HG03565 (cell line): ENCODE measurements around the gene GBF1.

Source experiments
- ATAC-seq: cut with Tn5 transposase; IDR thresholded peaks from one replicate; pipeline ENCODE4 v1.9.1; 2021; ENCODE audit warnings: mild to moderate bottlenecking, moderate library complexity; ENCODE audit not compliant: unreplicated experiment

GBF1 gene

GRCh38 chr10:102402512-102402896 lies 157.2 kb downstream of the GBF1 start:
- ATAC-seq: no peak

GRCh38 chr10:102403115-102403514 lies 157.8 kb downstream of the GBF1 start:
- no peak for ATAC-seq

- no peak for ATAC-seq
These were observed 159.2 kb downstream of the GBF1 start for GRCh38 chr10:102404361-102405107.

GRCh38 chr10:102405108-102405571 lies 159.8 kb downstream of the GBF1 start:
- ATAC-seq: no peak

- ATAC-seq: no peak
These were observed 160.3 kb downstream of the GBF1 start for GRCh38 chr10:102405632-102406031.

GRCh38 chr10:102406815-102407214 lies 161.5 kb downstream of the GBF1 start:
- ATAC-seq: no peak

GRCh38 chr10:102407425-102408130 lies 162.2 kb downstream of the GBF1 start:
- ATAC-seq: no peak

- ATAC-seq: no peak
These were observed 162.9 kb downstream of the GBF1 start for GRCh38 chr10:102408131-102408727.

- ATAC-seq: no peak
These were observed 163.6 kb downstream of the GBF1 start for GRCh38 chr10:102408728-102409603.

- no peak for ATAC-seq
These were observed 164.5 kb downstream of the GBF1 start for GRCh38 chr10:102409604-102410428.

- no peak for ATAC-seq
These were observed 165.2 kb downstream of the GBF1 start for GRCh38 chr10:102410429-102411073.

- no peak for ATAC-seq
These were observed 166.3 kb downstream of the GBF1 start for GRCh38 chr10:102411341-102412255.

GRCh38 chr10:102412293-102412692 lies 167.0 kb downstream of the GBF1 start:
- no peak for ATAC-seq

GRCh38 chr10:102413053-102413705 lies 167.8 kb downstream of the GBF1 start:
- ATAC-seq: no peak

GRCh38 chr10:102413806-102414561 lies 168.7 kb downstream of the GBF1 start:
- ATAC-seq: no peak

- ATAC-seq: no peak
These were observed 169.4 kb downstream of the GBF1 start for GRCh38 chr10:102414749-102415148.

- ATAC-seq: no peak
These were observed 171.0 kb downstream of the GBF1 start for GRCh38 chr10:102416283-102416682.
